Cerebellar cortex (tissue), 1 donor: ENCODE results near the gene RFLNA.

Source experiments
- DNase-seq: peaks from one replicate; pipeline ENCODE4 v3.0.0-alpha.2; 2015; ENCODE audit warnings: low spot score

Gene RFLNA

GRCh38 chr12:124303579-124304313, 8.9 kb downstream of the RFLNA start:
- no peak for DNase-seq

- no peak for DNase-seq
These were observed 9.5 kb downstream of the RFLNA start for GRCh38 chr12:124304314-124304790.

- no peak for DNase-seq
These were observed 10.2 kb downstream of the RFLNA start for GRCh38 chr12:124305136-124305535.

GRCh38 chr12:124305776-124306685, 11.1 kb downstream of the RFLNA start:
- DNase-seq: no peak

- DNase-seq: no peak
These were observed 12.0 kb downstream of the RFLNA start for GRCh38 chr12:124306686-124307555.

- no peak for DNase-seq
These were observed 12.6 kb downstream of the RFLNA start for GRCh38 chr12:124307556-124307825.

- no peak for DNase-seq
These were observed 13.8 kb downstream of the RFLNA start for GRCh38 chr12:124308741-124309140.

- no peak for DNase-seq
These were observed 14.3 kb downstream of the RFLNA start for GRCh38 chr12:124309231-124309630.

GRCh38 chr12:124309744-124310143, 14.9 kb downstream of the RFLNA start:
- DNase-seq: no peak

- no peak for DNase-seq
These were observed 15.3 kb downstream of the RFLNA start for GRCh38 chr12:124310178-124310577.

- DNase-seq: no peak
These were observed 15.9 kb downstream of the RFLNA start for GRCh38 chr12:124310785-124311184.

- DNase-seq: no peak
These were observed 16.6 kb downstream of the RFLNA start for GRCh38 chr12:124311292-124312109.

- DNase-seq: no peak
These were observed 17.7 kb downstream of the RFLNA start for GRCh38 chr12:124312601-124313000.

- no peak for DNase-seq
These were observed 19.3 kb downstream of the RFLNA start for GRCh38 chr12:124314207-124314606.

GRCh38 chr12:124314766-124315165, 19.9 kb downstream of the RFLNA start:
- no peak for DNase-seq

GRCh38 chr12:124315372-124316044, 20.6 kb downstream of the RFLNA start:
- DNase-seq: no peak

GRCh38 chr12:124316257-124316900, 21.5 kb downstream of the RFLNA start:
- DNase-seq: no peak

GRCh38 chr12:124317400-124317799, 22.5 kb downstream of the RFLNA start:
- DNase-seq: no peak

GRCh38 chr12:124318278-124319020, 23.6 kb downstream of the RFLNA start:
- no peak for DNase-seq
